NK-92 treated with Interleukin-12 subunit alpha and Interleukin-12 subunit beta, amount 100 ng/mL, for 24 hours (cell line): ENCODE results near the gene FN3KRP.

Source experiments
- DNase-seq: peaks from one replicate; lab custom pipeline; 2025; lab: John Stamatoyannopoulos, UW

The FN3KRP gene

GRCh38 chr17:82687871-82688270, 28.6 kb upstream of the FN3KRP start:
- no peak for DNase-seq

- no peak for DNase-seq
Observed at GRCh38 chr17:82689077-82689476, 27.4 kb upstream of the FN3KRP start.

- no peak for DNase-seq
Observed at GRCh38 chr17:82690786-82691489, 25.6 kb upstream of the FN3KRP start.

- DNase-seq: no peak
Observed at GRCh38 chr17:82691714-82692113, 24.8 kb upstream of the FN3KRP start.

GRCh38 chr17:82692268-82692667, 24.2 kb upstream of the FN3KRP start:
- DNase-seq: no peak

GRCh38 chr17:82693168-82693867, 23.2 kb upstream of the FN3KRP start:
- no peak for DNase-seq

GRCh38 chr17:82694647-82695046, 21.9 kb upstream of the FN3KRP start:
- no peak for DNase-seq

GRCh38 chr17:82696259-82696658, 20.2 kb upstream of the FN3KRP start:
- no peak for DNase-seq

GRCh38 chr17:82696916-82697807, 19.3 kb upstream of the FN3KRP start:
- no peak for DNase-seq

GRCh38 chr17:82697808-82698064, 18.8 kb upstream of the FN3KRP start:
- DNase-seq: no peak

GRCh38 chr17:82698065-82698973, 18.2 kb upstream of the FN3KRP start, which contains the start of gene RAB40B:
Gene RAB40B (minus strand): TSS chr17:82698698. CDS start chr17:82698596, 102 bp downstream.
- DNase-seq: no peak

GRCh38 chr17:82698974-82699442, 17.5 kb upstream of the FN3KRP start:
- DNase-seq: no peak

GRCh38 chr17:82699551-82699950, 17.0 kb upstream of the FN3KRP start:
- no peak for DNase-seq

GRCh38 chr17:82702231-82702927, 14.1 kb upstream of the FN3KRP start:
- no peak for DNase-seq

- no peak for DNase-seq
Observed at GRCh38 chr17:82703036-82703745, 13.3 kb upstream of the FN3KRP start.

GRCh38 chr17:82703935-82704865, 12.3 kb upstream of the FN3KRP start:
- no peak for DNase-seq

GRCh38 chr17:82704886-82705285, 11.6 kb upstream of the FN3KRP start:
- no peak for DNase-seq

- no peak for DNase-seq
Observed at GRCh38 chr17:82705756-82706155, 10.8 kb upstream of the FN3KRP start.

- no peak for DNase-seq
Observed at GRCh38 chr17:82709024-82709675, 7.4 kb upstream of the FN3KRP start.
